CD4-positive, alpha-beta T cell treated with Interleukin-1 beta for 1 hour (primary cell): ENCODE data around the gene PLEKHA6.

Source experiments
- DNase-seq, 2 donors: peaks; one replicate each; pipeline ENCODE4 v3.0.0-alpha.2; 2020 to 2022

Gene PLEKHA6, protein sequence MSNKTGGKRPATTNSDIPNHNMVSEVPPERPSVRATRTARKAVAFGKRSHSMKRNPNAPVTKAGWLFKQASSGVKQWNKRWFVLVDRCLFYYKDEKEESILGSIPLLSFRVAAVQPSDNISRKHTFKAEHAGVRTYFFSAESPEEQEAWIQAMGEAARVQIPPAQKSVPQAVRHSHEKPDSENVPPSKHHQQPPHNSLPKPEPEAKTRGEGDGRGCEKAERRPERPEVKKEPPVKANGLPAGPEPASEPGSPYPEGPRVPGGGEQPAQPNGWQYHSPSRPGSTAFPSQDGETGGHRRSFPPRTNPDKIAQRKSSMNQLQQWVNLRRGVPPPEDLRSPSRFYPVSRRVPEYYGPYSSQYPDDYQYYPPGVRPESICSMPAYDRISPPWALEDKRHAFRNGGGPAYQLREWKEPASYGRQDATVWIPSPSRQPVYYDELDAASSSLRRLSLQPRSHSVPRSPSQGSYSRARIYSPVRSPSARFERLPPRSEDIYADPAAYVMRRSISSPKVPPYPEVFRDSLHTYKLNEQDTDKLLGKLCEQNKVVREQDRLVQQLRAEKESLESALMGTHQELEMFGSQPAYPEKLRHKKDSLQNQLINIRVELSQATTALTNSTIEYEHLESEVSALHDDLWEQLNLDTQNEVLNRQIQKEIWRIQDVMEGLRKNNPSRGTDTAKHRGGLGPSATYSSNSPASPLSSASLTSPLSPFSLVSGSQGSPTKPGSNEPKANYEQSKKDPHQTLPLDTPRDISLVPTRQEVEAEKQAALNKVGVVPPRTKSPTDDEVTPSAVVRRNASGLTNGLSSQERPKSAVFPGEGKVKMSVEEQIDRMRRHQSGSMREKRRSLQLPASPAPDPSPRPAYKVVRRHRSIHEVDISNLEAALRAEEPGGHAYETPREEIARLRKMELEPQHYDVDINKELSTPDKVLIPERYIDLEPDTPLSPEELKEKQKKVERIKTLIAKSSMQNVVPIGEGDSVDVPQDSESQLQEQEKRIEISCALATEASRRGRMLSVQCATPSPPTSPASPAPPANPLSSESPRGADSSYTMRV

DNA sequence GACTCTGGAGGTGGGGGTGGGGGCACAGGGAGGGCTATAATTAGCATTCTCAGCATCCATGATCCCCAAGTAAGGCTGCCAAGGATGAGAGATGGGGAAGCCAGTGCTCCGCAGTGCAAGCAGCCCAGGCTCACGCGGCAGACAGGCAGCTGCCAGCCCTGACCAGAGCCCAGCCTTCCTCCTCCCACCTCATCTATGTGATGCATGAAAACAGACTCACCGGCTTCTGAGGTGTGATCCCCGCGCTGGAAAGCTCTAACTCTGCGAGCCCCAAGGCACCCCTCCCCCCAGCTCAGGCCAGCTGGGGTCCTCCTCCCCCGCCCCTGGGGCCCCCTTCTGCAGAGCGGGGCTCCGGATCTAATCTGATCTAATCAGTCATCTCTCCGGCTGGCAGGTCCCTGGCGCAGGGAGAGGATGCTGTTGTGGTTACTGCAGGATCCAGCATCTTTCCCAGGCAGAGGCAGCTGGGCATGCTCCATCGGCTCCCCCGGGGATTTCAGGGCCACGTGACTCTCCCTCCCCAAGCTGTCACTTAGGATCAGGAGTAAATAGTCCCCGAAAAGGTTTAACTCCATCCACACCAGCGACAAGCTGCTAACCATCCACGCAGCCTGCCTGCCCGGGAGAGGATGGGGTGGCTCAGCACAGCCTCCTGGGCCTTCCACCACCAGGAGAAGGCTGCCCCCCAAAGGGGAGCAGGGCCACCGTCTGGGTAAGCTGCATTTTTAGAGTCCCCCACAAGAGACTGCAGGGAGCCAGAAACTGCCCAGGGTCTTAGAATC is at the start of gene PLEKHA6:
PLEKHA6 (minus strand) TSS at position 456 of the 782 bp plus-strand sequence. CDS start 86,202 bp downstream, outside the sequence.
- DNase-seq, result no peak

DNA sequence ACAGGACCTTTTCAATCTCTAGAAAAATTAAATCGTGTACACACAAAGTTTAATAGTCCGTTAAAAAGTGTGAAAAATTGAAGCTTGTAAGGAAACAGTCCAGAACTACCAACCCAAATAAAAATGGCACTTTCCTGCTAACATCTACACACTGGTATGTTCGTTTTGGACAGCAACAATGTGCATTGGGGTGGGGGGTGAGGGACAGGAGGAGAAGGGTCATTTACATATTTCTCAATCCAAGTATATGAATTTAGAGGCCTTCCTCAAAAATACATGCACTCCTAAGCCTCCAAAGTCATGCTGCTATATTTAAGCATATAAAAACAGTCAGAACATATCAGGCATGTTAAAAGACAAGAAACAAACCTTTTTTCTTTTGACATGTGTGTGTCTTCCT is 49.4 kb upstream of the PLEKHA6 start:
- no peak for DNase-seq

DNA sequence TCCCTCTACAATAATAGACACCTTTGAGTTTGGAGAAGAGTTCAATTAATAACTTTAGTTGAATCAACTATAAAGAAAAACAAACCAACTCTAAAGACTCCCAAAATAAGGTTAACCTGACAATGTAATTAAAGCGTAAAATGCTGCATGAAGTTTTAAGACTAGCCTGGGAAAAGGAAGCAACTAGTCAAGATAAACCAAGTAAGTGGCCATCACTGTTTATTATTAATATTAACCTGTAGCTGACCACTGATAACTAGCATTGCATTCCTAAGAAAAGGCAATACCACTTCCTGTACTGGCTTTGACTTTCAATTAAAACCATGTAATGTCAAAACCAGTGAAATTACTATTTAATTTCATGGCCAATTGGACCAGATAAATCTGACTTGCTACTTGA is 48.9 kb upstream of the PLEKHA6 start:
- DNase-seq, result no peak

DNA sequence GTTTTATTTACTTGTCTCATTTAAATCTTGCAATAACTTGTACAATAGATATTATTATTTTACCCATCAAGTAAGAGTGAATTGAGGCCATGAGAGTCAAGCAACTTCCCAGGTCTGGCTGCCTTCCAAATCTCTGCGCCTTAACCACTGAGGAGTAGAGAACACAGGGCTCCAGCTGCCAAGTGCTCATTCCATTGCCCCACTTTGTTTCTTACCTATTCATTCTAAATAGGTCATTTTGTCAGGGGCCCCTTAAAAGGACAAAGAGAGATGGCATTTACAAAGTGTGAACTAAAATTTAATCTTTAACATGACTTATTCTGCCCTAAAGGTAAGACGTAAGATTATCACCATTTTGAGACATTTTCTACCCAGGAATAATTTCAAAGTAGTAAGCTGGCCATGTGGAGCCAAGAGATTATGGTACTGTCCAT is 48.4 kb upstream of the PLEKHA6 start:
- DNase-seq, result peak in 1 of 2 donors; percentile 49

DNA sequence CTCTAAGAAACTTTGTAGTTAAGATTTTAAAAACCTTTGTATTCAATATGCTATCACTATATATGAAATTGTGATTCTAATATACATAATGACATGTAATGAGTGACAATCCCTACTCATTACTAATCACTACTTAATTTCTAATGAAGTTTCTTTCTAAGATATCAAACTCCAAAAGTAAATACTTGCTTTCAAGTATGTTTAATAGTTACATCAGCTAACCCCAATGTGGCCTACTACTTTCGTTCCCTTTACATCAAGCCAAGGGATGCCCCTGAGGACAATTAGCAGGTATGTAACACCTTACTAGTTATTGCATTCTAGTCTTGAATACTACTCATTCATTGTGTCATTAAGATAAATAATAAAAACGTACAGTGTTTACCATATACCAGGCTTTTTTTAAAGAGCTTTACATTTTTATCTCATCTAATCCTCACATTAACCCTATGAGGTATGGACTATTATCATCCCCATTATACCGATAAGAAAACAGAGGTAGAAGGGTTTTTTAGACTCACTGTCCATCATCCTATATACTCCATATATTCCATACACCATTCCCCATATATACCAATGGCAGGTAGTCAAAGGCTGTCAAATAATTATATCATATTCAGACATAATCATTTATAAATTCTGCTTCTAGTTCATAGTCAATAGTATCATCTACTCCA is 47.7 kb upstream of the PLEKHA6 start:
- no peak for DNase-seq

DNA sequence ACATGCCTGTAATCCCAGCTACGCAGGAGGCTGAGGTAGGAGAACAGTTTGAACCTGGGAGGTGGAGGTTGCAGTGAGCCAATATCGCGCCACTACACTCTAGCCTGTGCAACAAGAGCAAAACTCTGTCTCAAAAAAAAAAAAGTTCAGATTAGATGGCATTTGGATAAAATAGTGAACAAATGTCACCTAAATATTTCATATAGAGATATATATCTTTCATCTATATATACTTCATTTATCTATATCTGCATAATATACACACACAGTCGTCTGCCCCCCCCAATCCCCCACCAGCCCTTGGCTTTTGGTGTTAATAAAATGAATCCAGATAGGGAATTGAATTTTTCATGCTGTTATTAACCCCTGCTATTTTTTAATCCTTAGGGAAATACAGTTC is 46.9 kb upstream of the PLEKHA6 start:
- DNase-seq, result no peak

DNA sequence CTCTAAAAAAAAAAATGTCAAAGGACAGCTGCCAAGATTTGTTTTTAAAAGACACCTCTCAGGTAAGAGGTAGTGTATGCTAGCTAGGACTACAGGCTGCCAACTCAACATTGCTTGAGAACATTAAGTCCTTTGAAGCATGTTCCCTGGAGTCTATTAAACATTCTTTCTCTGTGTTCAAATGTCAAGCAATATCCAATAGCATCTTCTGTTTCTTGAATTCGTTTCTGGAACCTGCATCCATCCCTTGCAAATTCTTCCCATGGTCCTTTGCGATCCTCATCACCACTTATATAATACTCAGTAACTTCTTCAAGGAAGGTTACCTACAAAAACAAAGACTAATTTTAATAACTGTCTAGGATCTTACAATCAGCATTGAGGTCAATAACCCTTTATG is 46.3 kb upstream of the PLEKHA6 start:
- DNase-seq, result no peak

DNA sequence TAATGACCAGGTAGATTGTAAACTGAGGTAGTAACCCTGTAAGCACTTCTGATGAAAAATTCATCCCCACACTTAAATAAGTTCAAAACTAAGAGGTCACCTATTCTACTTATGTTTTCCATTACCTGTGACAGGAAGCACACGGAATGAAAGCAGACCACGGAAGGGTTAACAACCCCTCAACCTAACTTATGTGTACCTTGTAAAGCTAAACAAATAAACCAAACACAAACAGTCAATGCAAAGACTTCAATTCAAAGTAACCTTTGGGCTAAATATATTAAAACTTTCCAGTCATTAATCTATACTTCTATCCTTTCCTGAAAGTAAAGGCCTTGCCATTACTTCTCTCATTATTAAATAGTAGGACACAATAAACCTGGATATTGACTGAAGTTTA is 44.9 kb upstream of the PLEKHA6 start:
- DNase-seq, result no peak

DNA sequence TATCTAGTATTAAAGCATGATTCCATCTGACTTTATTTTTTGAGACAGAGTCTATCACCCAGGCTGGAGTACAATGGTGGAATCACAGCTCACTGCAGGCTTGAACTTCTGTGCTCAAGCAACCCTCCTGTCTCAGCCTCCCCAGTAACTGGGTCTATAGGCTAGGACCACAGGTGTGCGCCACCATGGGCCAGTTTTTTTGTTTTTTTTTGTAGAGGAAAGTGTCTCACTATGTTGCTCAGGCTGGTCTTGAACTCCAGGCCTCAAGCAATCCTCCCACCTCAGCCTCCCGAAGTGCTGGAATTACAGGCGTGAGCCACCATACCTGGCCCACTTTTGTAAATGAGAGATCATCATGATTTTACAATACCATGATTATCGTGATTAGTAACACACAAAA is 42.7 kb upstream of the PLEKHA6 start:
- no peak for DNase-seq

DNA sequence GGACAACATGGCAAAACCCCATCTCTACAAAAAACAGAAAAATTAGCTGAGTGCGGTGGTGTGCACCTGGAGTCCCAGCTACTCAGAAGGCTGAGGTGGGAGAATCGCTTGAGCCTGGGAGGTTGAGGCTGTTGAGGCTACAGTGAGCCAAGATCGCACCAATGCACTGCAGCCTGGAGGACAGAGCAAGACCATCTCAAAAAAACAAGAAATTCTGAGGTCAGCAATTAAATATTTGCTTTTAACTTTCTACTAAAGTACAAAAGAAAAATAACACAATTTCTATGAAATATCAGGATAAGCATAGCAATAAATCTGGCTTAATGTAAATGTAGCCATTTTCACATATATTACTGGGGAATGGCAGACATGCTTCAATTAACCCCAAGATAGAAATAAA is 42.0 kb upstream of the PLEKHA6 start:
- no peak for DNase-seq

DNA sequence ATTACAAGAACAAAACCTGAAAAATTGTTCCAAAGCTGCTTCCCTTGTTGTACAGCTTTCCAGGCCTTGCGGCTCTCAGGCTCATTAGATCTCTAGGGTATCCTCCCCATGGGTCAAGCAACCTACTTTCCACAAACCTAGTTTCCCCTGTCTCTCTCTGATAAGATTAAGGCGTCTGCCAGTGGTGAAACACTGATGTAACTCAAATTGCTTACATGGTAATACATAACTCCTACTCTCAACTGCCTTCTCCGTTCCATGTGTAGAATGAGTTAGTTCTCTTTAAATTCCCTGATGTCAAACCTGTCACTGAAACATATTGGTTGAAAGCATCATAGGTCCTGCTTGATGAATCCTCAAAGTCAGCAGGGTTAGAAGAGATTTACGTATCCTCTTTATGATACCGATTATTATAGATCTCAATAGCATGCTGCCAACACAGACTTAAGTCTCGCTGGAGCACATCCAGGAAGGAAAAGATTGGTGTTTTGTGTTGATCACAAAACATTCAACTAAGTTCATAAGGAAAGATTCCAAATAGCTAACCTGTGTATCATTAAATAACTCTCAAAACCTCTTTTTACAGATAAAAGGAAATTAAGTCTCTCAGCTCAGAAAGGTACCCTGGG is 41.3 kb upstream of the PLEKHA6 start:
- no peak for DNase-seq

DNA sequence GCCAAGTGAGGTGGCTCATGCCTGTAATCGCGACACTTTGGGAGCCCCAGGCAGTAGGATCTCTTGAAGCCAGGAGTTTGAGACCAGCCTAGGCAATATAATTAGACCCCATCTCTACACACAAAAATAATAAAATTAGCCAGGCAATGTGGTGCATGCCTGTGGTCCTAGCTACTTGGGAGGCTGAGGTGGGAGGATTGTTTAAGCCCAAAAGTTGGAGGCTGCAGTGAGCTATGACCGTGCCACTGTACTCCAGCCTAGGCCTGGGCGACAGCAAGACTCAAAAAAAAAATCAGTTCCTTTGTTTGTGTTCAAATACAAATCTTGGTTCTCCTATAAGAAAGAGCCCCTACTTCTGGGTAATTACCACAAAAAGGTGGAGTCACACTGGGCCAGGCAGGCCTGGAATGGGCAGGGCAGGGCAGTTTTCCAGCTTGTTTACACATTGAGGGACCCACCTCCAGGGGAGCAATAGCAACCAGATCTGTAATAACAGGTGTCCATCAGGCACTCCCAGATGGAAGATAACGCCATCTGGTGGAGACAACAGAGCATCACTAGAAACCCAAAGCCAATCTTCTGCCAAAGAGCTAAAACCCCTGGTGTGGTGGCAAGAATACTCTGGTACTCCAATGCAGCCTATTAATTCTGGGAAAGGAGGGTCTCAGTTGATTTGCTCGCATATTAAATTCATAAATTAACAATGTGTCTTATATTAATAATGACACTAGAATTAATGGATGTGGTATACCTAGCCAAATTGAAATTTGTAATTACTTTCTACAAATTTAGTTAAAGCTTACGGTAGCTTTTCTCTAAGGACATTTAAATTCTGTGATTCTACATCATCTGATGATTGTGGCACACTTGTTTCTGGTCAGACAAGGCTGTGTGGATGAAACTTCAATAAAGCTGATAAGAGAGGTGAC is 38.7 kb upstream of the PLEKHA6 start:
- peak; percentile 68 to 82 for DNase-seq

DNA sequence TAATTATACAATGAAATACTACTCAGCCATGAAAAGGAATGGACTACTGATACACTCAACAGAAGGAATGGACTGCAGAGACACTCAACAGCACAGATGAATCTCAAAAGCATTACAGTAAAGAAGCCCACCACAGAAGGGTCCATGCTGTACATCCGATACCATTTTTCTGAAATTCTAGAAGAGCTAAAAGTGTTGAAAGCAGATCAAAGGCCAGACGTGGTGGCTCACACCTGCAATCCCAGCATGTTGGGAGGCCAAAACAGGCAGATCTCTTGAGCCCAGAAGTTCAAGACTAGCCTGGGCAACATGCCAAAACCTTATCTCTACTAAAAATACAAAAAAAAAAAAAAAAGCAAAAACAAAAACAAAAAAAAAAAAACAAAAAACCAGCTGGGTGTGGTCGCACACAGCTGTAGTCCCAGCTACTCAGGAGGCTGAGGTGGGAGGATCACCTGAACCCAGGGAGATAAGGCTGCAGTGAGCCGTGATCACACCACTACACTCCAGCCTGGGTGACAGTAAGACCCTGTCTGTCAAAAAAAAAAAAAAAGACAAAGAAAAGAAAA is 36.4 kb upstream of the PLEKHA6 start:
- DNase-seq, result no peak

DNA sequence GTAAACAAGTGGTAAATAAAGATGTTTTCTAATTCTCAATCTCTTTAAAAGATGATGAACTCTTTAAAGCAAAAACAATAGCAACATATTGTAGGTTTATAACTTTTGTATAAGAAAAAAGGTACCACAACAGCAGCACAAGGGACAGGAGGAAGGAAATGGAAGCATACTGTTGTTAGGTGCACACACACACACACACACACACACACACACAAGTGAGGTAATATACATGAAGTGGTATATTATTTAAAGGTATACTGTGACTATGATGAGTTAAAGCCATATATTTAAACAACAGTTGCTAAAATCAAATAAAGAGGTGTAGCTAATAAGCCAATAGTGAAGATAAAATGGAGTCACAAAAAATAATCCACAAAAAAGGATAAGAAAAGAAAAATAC is 31.9 kb upstream of the PLEKHA6 start:
- no peak for DNase-seq

DNA sequence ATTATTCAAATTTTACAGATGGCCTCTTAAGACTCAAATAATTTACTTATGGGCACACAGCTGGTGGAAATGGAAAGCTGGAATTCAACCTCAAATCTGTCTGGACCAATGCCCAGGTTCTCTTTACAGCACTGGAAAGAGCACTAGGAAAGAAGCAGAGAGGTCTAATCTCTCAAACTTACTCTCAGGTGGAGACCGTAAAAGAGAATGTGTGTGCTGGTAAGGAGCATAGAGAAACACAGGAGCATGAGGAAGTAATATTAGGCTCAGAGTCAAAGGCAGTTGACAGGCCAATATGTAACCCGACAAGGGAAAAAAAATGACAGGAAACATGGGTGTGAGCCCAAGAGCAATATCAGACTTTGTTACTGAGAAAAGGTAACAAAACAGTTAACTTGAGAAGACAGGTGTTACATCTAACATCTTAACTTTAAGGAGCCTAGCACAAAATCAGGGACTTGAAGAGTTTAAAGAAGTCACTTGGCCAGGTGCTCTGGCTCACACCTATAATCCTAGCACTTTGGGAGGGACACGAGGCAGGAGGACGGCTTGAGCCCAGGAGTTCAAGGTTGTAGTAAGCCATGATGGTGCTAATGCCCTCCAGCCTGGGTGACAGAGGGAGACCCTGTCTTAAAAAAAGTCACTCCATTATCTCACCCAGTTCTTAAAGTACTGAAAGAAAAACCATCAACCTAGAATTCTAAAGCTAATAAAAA is 31.2 kb upstream of the PLEKHA6 start:
- no peak for DNase-seq

DNA sequence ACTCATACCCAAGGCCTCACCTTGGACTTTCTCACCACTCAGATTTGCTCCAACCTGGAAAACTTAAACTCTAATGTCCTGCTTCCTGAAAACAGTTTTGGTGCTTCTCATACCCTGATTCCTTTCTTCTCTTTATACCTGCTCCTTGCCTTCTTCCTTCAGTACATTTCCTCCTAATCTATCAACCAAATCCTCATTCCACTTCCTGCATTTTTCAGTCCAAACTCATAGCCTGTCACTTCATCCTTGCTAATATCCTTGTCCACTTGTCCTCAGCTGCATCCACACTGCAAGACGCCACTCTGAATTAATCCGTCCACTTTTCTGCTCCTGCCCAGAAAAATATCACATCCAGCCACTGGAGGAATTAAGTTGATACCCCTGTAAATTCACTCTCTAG is 26.0 kb upstream of the PLEKHA6 start:
- DNase-seq, result no peak

DNA sequence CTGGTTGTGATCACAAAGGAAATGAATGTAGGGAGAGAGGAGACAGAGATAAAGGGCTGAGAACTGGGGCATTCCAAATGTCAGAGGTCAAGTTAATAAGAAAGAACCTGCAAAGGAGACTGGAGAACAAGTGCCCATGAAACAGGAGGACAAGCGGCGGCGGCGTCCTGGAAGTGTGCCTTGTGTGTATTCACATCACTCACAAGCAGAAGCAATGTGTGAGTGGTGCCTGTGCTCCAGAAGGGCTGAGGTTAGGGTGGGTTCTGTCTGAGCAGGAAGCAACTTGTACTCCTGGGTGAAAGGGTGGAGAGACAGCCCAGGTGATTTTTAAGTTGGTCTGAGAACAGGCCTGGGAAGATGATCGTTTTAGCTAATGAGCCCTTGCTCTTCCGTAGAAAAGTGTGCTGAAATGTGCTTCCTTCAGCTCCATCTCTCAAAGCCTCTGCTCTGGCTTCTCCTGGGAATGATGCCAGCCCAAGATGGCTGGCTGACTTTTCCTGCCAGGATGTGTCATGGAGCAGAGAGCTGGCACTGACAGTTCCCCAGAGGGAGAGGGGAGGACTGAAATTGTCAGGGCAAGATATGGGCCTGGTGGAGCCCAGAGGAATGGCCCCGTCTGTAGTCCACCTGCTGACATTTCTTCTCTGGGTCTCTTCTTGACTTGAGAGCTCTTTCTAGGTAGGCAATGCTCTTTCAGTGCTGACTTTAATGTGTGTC is 25.1 kb upstream of the PLEKHA6 start:
- no peak for DNase-seq

DNA sequence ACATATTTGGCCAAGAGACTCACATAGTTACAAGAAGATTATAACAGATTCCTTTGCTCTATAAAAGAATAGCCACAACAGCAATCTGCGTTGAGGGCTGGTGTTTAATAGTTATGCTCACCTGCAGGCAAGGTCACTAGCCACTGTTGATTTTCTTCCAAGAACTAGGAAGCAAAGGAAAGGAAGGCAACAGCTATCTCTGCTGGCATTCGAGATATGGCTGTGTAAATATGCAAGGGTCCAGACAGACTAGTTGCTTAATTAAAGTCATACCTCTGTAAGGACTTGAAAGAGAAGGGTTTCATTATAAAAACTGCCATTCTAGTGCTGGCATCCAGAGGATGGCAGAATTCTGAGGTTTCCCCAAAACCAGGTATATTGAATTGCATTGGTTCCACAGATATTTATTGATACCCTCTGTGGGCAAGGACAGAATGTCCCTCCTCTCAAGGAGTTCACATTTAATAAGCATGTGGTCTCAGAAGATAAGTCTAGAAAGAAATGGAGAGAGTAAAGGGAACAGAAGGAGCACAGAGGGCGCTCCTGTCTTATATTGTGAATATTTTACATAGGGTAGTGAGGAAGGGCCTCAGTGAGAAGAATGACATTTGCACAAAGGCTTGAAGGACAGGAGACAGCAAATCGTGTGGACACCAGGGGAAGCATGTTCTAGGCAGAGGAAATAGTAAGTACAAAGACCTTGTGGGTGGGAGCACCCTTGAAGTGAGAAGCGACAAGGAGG is 23.6 kb upstream of the PLEKHA6 start:
- DNase-seq, result no peak
